HFF-Myc (cell line): ENCODE data around the gene DNAH8.

ENCODE experiments used
- DNase-seq: peaks from one replicate; pipeline ENCODE4 v3.0.0-alpha.2; 2011; ENCODE audit warnings: low read depth; ENCODE audit errors: extremely low read depth
- H3K4me3 ChIP-seq: replicated peaks from 2 replicates; pipeline ENCODE4 v1.5.1; 2011; ENCODE audit warnings: low read depth, mild to moderate bottlenecking, control low read depth, low read length
- CTCF ChIP-seq: IDR thresholded peaks from 2 replicates; pipeline ENCODE4 v1.5.1; 2012; ENCODE audit warnings: mild to moderate bottlenecking, low read depth, low read length, control low read depth; ENCODE audit errors: missing control alignments

DNAH8 gene

GRCh38 chr6:38779310-38780062 lies 64.4 kb downstream of the DNAH8 start:
- no peak overlapping the region for H3K4me3 ChIP-seq
- DNase-seq = no peak
- no peak for TF ChIP-seq CTCF

GRCh38 chr6:38782616-38783015 lies 67.5 kb downstream of the DNAH8 start:
- DNase-seq = no peak
- no peak for TF ChIP-seq CTCF

GRCh38 chr6:38783443-38784228 lies 68.5 kb downstream of the DNAH8 start:
- no peak overlapping the region for H3K4me3 ChIP-seq
- DNase-seq = no peak
- no peak for TF ChIP-seq CTCF

More at GRCh38 chr6:38782616-38783015, 67.5 kb downstream of the DNAH8 start:
- no peak overlapping the region for H3K4me3 ChIP-seq

GRCh38 chr6:38784506-38785235 lies 69.6 kb downstream of the DNAH8 start:
- no peak for DNase-seq
- H3K4me3 ChIP-seq = no peak overlapping the region
- TF ChIP-seq CTCF = no peak

- no peak for DNase-seq
- no peak overlapping the region for H3K4me3 ChIP-seq
- TF ChIP-seq CTCF = no peak
Measured at GRCh38 chr6:38786486-38786885, 71.4 kb downstream of the DNAH8 start.

- TF ChIP-seq CTCF = no peak
- no peak for DNase-seq
- no peak overlapping the region for H3K4me3 ChIP-seq
Measured at GRCh38 chr6:38789256-38789655, 74.1 kb downstream of the DNAH8 start.
